Peyer's patch (tissue), 4 donors: ENCODE data around the gene STK36.

Source experiments
- POLR2A ChIP-seq, 2 donors: fragments of 450-650 bp; IDR thresholded peaks; one replicate each; pipeline ENCODE4 v1.5.1; 2017; ENCODE audit warnings: antibody characterized with exemption in 2 of 2, mild to moderate bottlenecking in 2 of 2, moderate library complexity in 2 of 2
- TF ChIP-seq, protein P1 (sequence below), 6 experiments: fragments of 450-650 bp in 4 of 6; fragments of 200-600 bp in 2 of 6; sonication (generic) in 1 of 6; IDR thresholded peaks; one replicate each; pipeline ENCODE4 v1.5.1; 2017 to 2019; ENCODE audit warnings: antibody characterized with exemption in 6 of 6, mild to moderate bottlenecking in 3 of 6, moderate library complexity in 1 of 6

DNA sequence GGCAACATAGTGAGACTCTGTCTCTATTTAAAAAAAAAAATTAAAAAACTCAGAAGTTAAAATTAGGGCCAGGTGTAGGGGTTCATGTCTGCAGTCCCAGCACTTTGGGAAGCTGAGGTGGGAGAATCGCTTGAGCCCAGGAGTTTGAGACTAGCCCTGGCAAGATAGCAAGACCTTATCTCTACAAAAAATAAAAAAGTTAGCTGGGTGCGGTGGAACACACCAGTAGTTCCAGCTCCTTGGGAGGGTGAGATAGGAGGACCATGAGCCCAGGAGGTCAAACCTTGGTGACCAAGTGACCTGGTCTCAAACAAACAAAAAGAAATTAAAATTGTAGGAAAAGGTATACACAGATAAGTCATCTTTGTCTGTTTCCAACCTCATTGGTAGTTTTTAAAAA lies 50.0 kb downstream of the STK36 start:
- no peak for TF ChIP-seq POLR2A (IDR thresholded peaks at IDR 0.05)
- TF ChIP-seq, protein P1, sequence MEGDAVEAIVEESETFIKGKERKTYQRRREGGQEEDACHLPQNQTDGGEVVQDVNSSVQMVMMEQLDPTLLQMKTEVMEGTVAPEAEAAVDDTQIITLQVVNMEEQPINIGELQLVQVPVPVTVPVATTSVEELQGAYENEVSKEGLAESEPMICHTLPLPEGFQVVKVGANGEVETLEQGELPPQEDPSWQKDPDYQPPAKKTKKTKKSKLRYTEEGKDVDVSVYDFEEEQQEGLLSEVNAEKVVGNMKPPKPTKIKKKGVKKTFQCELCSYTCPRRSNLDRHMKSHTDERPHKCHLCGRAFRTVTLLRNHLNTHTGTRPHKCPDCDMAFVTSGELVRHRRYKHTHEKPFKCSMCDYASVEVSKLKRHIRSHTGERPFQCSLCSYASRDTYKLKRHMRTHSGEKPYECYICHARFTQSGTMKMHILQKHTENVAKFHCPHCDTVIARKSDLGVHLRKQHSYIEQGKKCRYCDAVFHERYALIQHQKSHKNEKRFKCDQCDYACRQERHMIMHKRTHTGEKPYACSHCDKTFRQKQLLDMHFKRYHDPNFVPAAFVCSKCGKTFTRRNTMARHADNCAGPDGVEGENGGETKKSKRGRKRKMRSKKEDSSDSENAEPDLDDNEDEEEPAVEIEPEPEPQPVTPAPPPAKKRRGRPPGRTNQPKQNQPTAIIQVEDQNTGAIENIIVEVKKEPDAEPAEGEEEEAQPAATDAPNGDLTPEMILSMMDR (IDR thresholded peaks at IDR 0.05), result no peak
